Measurements from ENCODE around the gene JMJD7. TPM values are rescaled to one million over a fixed set of nuclear protein-coding genes. Genes with fewer than 3 reads are reported as not detected.

JMJD7 gene
- total and polyA plus RNA-seq, 12 donors = 4.0 to 20.6 (median 12.7) TPM

DNA sequence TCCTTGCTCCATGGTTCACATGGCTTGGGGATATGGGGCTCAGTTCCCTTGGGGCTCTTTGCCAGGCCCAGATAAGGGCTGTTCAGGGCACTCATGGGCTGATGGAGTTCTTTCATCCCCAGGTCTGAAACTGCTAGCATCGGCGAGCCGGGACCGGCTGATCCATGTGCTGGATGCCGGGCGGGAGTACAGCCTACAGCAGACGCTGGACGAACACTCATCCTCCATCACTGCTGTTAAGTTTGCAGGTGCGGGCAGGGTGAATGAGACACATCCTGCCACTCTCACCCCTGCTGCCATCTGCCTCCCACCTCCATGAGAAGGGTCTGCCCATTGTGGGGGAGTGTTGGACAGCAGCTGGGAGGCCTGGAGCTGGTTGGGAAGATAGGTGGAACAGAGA lies 11.1 kb upstream of the JMJD7 start:
- Histone ChIP-seq H3K4me1 (replicated peaks in 1 of 2) (no peaks in the 10 kb centered on the region), H3K27me3 (no peaks in the 10 kb centered on the region), H3K4me3 (no peak overlapping the region), H3K27ac (no peak overlapping the region), H3K9me3 (replicated peaks in 1 of 3) (no peaks in the 10 kb centered on the region), H3K36me3 (replicated peaks in 1 of 2) (peaks cover 0 to 94% of the 10 kb centered on the region in 2 donors)
- intact Hi-C loops (cut with DNase I) = no loop called here
- 94 to 97% (median 95%) methylated on average over 7 to 9 of the region's 9 CpGs for WGBS, 4 donors
- no peak for DNase-seq
- no peak for TF ChIP-seq POLR2A (IDR thresholded peaks at IDR 0.05)

DNA sequence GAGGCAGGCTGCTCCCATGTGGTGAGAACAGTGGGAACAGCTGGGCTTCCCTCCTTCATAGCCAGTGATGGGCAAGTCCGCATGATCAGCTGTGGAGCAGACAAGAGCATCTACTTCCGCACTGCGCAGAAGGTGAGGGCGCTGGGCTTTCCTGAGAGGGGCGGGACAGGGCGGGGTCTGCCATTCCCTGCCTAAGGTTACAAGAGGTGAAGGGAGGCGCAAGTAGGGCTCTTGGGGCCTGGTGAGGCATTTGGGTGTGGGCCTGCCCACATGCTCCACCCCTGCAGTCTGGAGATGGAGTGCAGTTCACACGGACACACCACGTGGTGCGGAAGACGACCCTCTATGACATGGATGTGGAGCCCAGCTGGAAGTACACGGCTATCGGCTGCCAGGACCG lies 10.6 kb upstream of the JMJD7 start:
- Histone ChIP-seq H3K36me3 (replicated peaks in 1 of 2) (peaks cover 0 to 95% of the 10 kb centered on the region in 2 donors), H3K9me3 (replicated peaks in 1 of 3) (no peaks in the 10 kb centered on the region), H3K27ac (no peak overlapping the region), H3K4me3 (no peak overlapping the region), H3K4me1 (replicated peaks in 1 of 2) (no peaks in the 10 kb centered on the region), H3K27me3 (no peaks in the 10 kb centered on the region)
- intact Hi-C loops (cut with DNase I) = no loop called here
- no peak for DNase-seq
- WGBS, 4 donors = 90 to 96% (median 93%) methylated on average over 13 to 14 of the region's 14 CpGs
- no peak for TF ChIP-seq POLR2A (IDR thresholded peaks at IDR 0.05)
- TF ChIP-seq, protein P1, sequence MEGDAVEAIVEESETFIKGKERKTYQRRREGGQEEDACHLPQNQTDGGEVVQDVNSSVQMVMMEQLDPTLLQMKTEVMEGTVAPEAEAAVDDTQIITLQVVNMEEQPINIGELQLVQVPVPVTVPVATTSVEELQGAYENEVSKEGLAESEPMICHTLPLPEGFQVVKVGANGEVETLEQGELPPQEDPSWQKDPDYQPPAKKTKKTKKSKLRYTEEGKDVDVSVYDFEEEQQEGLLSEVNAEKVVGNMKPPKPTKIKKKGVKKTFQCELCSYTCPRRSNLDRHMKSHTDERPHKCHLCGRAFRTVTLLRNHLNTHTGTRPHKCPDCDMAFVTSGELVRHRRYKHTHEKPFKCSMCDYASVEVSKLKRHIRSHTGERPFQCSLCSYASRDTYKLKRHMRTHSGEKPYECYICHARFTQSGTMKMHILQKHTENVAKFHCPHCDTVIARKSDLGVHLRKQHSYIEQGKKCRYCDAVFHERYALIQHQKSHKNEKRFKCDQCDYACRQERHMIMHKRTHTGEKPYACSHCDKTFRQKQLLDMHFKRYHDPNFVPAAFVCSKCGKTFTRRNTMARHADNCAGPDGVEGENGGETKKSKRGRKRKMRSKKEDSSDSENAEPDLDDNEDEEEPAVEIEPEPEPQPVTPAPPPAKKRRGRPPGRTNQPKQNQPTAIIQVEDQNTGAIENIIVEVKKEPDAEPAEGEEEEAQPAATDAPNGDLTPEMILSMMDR (IDR thresholded peaks at IDR 0.05) = no peak

DNA sequence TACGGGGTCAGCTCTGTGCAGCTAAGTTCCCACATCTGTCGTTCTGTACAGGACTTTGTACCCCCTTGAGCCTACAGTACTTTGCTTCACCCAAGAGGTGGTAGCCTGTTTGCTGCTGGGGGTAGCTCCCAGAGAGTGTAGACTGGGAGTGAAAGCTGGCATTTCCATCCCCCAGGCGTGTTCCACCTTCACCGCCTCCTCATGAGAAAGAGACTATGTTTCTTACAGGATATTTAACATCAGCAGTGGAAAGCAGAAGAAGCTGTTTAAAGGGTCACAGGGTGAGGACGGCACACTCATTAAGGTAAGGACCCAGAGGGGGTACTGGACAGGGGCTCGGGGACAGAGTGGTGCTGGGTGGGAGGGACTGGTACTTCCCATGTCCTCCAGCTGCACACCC lies 10.1 kb upstream of the JMJD7 start:
- Histone ChIP-seq H3K27me3 (no peaks in the 10 kb centered on the region), H3K4me3 (no peak overlapping the region), H3K36me3 (replicated peaks in 1 of 2) (peaks cover 0 to 95% of the 10 kb centered on the region in 2 donors), H3K4me1 (replicated peaks in 1 of 2) (no peaks in the 10 kb centered on the region), H3K9me3 (replicated peaks in 1 of 3) (no peaks in the 10 kb centered on the region), H3K27ac (no peak overlapping the region)
- 88 to 97% (median 92%) methylated on average over 6 of the region's 6 CpGs for WGBS, 4 donors
- no peak for DNase-seq
- intact Hi-C loops (cut with DNase I) = no loop called here
- TF ChIP-seq POLR2A (IDR thresholded peaks at IDR 0.05) = no peak
- TF ChIP-seq, protein P1 (IDR thresholded peaks at IDR 0.05) = no peak

DNA sequence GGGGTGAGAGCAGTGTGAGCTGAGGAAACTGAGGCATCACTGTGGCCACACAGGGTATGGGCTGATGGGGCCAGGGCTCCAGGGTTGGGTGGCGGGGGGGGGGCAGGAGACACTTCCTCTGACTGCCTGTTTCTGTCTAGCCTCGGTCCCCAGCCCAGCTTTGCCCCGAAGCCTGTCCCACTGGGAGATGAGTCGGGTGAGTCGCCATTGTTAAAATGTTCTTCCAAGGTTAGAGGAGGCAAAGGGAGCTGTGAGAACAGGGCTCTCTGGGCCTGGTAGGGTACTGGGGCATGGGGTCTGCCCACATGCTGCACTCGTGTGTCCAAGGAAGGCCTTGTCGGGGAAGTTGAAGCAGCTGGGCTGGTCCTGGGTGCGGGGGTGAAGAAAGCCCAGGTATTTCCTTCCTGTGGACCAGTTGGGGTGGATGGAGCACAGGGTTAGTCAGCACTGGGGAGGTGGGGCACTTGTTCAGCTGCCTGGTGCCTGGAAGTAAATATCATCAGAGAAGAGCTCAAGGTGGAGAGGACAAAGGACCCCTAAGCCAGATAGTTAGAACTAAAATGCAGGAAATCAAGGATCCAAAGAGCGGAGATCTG lies 8.3 kb upstream of the JMJD7 start:
- Histone ChIP-seq H3K27ac (no peak overlapping the region), H3K36me3 (replicated peaks in 1 of 2) (peaks cover 0 to 98% of the 10 kb centered on the region in 2 donors), H3K9me3 (replicated peaks in 1 of 3) (no peaks in the 10 kb centered on the region), H3K27me3 (no peaks in the 10 kb centered on the region), H3K4me1 (replicated peaks in 1 of 2) (no peaks in the 10 kb centered on the region), H3K4me3 (no peak overlapping the region)
- WGBS, 4 donors = 88 to 93% (median 90%) methylated on average over 4 to 9 of the region's 9 CpGs
- TF ChIP-seq, protein P1 (IDR thresholded peaks at IDR 0.05) = no peak
- no peak for TF ChIP-seq POLR2A (IDR thresholded peaks at IDR 0.05)
- intact Hi-C loops (cut with DNase I) = no loop called here
- DNase-seq = no peak

DNA sequence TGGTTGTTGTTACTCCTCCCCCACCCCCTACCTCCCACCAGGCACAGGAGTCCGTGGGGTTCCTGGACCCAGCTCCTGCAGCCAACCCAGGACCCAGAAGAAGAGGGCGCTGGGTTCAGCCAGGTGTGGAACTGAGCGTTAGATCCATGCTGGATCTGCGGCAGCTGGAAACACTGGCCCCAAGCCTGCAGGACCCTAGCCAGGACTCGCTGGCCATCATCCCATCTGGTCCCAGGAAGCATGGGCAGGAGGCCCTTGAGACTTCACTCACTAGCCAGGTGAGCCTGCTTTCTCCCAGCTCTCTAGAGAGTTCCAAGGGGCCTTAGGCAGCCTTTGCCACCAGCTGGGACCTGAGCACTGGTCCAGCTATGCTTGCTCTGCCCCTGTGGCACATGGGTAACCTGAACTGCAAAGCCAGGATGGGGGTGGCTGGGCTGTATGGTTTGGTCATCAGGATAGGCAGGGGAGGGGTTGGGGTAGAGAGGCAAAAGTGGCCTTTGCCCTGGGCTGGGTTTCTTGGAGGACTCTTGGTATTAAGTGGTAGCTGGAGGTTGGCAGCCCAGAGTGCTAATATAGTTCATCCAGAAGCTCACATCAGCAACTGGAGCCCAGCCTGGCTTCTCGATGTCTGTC lies 7.0 kb upstream of the JMJD7 start:
- WGBS, 4 donors = 69 to 89% (median 84%) methylated on average over 1 to 6 of the region's 6 CpGs
- H3K27me3 ChIP-seq = no peaks in the 10 kb centered on the region
- intact Hi-C loops (cut with DNase I) = no loop called here

More for the DNA sequence above, 7.0 kb upstream of the JMJD7 start:
- no peaks in the 10 kb centered on the region for H3K4me1 ChIP-seq (replicated peaks in 1 of 2)
- TF ChIP-seq, protein P1 (IDR thresholded peaks at IDR 0.05) = no peak
- no peak for TF ChIP-seq POLR2A (IDR thresholded peaks at IDR 0.05)
- DNase-seq = no peak
- H3K9me3 ChIP-seq (replicated peaks in 1 of 3) = no peaks in the 10 kb centered on the region
- H3K27ac ChIP-seq = no peak overlapping the region
- H3K36me3 ChIP-seq (replicated peaks in 1 of 2) = peaks cover 0 to 94% of the 10 kb centered on the region in 2 donors
- no peak overlapping the region for H3K4me3 ChIP-seq
